HepG2 (cell line): ENCODE results near the gene ST6GALNAC6. TPM values are rescaled to one million over a fixed set of nuclear protein-coding genes. Genes with fewer than 3 reads are reported as not detected.

ENCODE experiments used
- ATAC-seq: fragments of 200-7000 bp; cut with Tn5 transposase; 3 replicates; pipeline ENCODE4 v1.9.1; 2020; ENCODE audit warnings: mild to moderate bottlenecking, moderate library complexity
- BruUV-seq: library from RNA; stranded (reverse); fragments of 400-500 nt; replicated peaks from 2 replicates; lab custom pipeline; 2021; lab: Mats Ljungman, UMichigan
- CTCF ChIA-PET: fragments of 300-600 bp; formaldehyde crosslinking; extraction: SDS; loops from one replicate; lab custom pipeline; 2021; ENCODE audit warnings: low total read pairs, inconsistent platforms, low intra/inter-chr PET ratio; lab: Yijun Ruan, JAX
- POLR2A ChIA-PET: fragments of 350-600 bp; sonication (Branson Sonifier 250); formaldehyde crosslinking; loops from one replicate; lab custom pipeline; 2020; ENCODE audit warnings: antibody characterized with exemption, inconsistent platforms; lab: Yijun Ruan, JAX
- DNase-seq: peaks from one replicate; pipeline ENCODE4 v3.0.0-alpha.2; 2015; ENCODE audit warnings: low spot score
- FAIRE-seq: peaks from 3 replicates; lab custom pipeline; 2011; peaks lifted over from hg19 to GRCh38; lab: Jason Lieb, UNC
- H2AFZ ChIP-seq: one replicate; pipeline ENCODE4 v1.6.1; 2011; ENCODE audit warnings: low read length, inconsistent platforms
- H3K27ac ChIP-seq: fragments of 300-600 bp; 3 replicates; pipeline ENCODE4 v1.8.0; 2011; ENCODE audit warnings: mixed run types, mild to moderate bottlenecking, mixed read lengths, low read length, inconsistent platforms; ENCODE audit not compliant: insufficient read depth; ENCODE audit errors: extremely low read length
- H3K27me3 ChIP-seq, 2 experiments: fragments of 200-600 bp in 1 of 2; 2 replicates in 1 of 2; 3 replicates in 1 of 2; pipeline versions ENCODE4 v1.6.0 to v1.8.0; 2011; ENCODE audit warnings: low read length in 2 of 2, mild to moderate bottlenecking in 2 of 2, moderate library complexity in 2 of 2, inconsistent platforms in 1 of 2; ENCODE audit not compliant: insufficient read depth in 2 of 2, control insufficient read depth in 1 of 2
- H3K36me3 ChIP-seq, 2 experiments: fragments of 200-600 bp in 1 of 2; replicated peaks in 1 of 2; 2 replicates in 1 of 2; 3 replicates in 1 of 2; pipeline versions ENCODE4 v1.5.1 to v1.8.0; 2011; ENCODE audit warnings: low read length in 2 of 2, inconsistent platforms in 1 of 2; ENCODE audit not compliant: insufficient read depth in 2 of 2, control insufficient read depth in 1 of 2
- H3K4me1 ChIP-seq: 2 replicates; pipeline ENCODE4 v1.5.1; 2012; ENCODE audit warnings: low read length, inconsistent platforms; ENCODE audit not compliant: insufficient read depth
- H3K4me2 ChIP-seq: 2 replicates; pipeline ENCODE4 v1.6.0; 2011; ENCODE audit warnings: low read depth, low read length, inconsistent platforms
- H3K4me3 ChIP-seq, 3 experiments: fragments of 200-600 bp in 1 of 3; sonication (generic), shearing (Covaris generic) in 1 of 3; replicated peaks in 1 of 3; 2 replicates each; pipeline ENCODE4 v1.5.1; 2011 to 2016; ENCODE audit warnings: low read length in 3 of 3, inconsistent platforms in 2 of 3, low read depth in 2 of 3, mild to moderate bottlenecking in 2 of 3, control low read depth in 1 of 3, mixed read lengths in 1 of 3; ENCODE audit not compliant: insufficient read depth in 1 of 3
- H3K79me2 ChIP-seq: one replicate; pipeline ENCODE4 v1.6.1; 2011; ENCODE audit warnings: low read length, inconsistent platforms; ENCODE audit not compliant: insufficient read depth
- H3K9ac ChIP-seq: 2 replicates; pipeline ENCODE4 v1.6.0; 2011; ENCODE audit warnings: mild to moderate bottlenecking, low read depth, low read length, inconsistent platforms; ENCODE audit not compliant: insufficient read depth
- H3K9me3 ChIP-seq: 2 replicates; pipeline ENCODE4 v1.5.1; 2012; ENCODE audit warnings: mild to moderate bottlenecking, low read length
- H4K20me1 ChIP-seq: 2 replicates; pipeline ENCODE4 v1.6.0; 2011; ENCODE audit warnings: inconsistent platforms, mild to moderate bottlenecking, low read length, moderate library complexity; ENCODE audit not compliant: insufficient read depth
- JUN ChIP-seq: sonication (generic); formaldehyde crosslinking; IDR thresholded peaks from 2 replicates; pipeline ENCODE4 v1.4.0; 2020; ENCODE audit warnings: mild to moderate bottlenecking, missing genetic modification reagents
- KAT2B ChIP-seq: fragments of 150-350 bp; IDR thresholded peaks from 2 replicates; pipeline ENCODE4 v1.6.1; 2014; ENCODE audit warnings: low read depth, low read length, borderline replicate concordance
- MEIS1 ChIP-seq: sonication (generic); formaldehyde crosslinking; IDR thresholded peaks from 2 replicates; pipeline ENCODE4 v1.9.0; 2021; ENCODE audit warnings: mild to moderate bottlenecking, missing genetic modification reagents, moderate library complexity, borderline replicate concordance
- PHF8 ChIP-seq: sonication (generic); formaldehyde crosslinking; IDR thresholded peaks from 2 replicates; pipeline ENCODE4 v1.5.0; 2020; ENCODE audit warnings: missing genetic modification reagents
- SRSF4 ChIP-seq: fragments of 200-400 bp; formaldehyde crosslinking; IDR thresholded peaks from one replicate; pipeline ENCODE4 v1.6.1; 2018; ENCODE audit warnings: mild to moderate bottlenecking, low read depth, low read length, moderate library complexity; ENCODE audit not compliant: poor library complexity, severe bottlenecking
- STAG1 ChIP-seq: sonication (generic); formaldehyde crosslinking; IDR thresholded peaks from 2 replicates; pipeline ENCODE4 v1.4.0; 2020; ENCODE audit warnings: missing genetic modification reagents
- TCF7 ChIP-seq: sonication (generic); IDR thresholded peaks from 2 replicates; pipeline ENCODE4 v1.6.1; 2016; ENCODE audit warnings: antibody characterized with exemption, low read depth
- ZKSCAN1 ChIP-seq: fragments of 150-350 bp; IDR thresholded peaks from 2 replicates; pipeline ENCODE4 v1.6.1; 2014; ENCODE audit warnings: low read length
- ZNF253 ChIP-seq: sonication (generic); formaldehyde crosslinking; IDR thresholded peaks from 2 replicates; pipeline ENCODE4 v1.8.0; 2022; ENCODE audit warnings: mild to moderate bottlenecking, missing genetic modification reagents, borderline replicate concordance
- ZNF335 ChIP-seq: sonication (generic); formaldehyde crosslinking; IDR thresholded peaks from 2 replicates; pipeline ENCODE4 v1.4.0; 2020; ENCODE audit warnings: missing genetic modification reagents
- ZNF749 ChIP-seq: sonication (generic); formaldehyde crosslinking; IDR thresholded peaks from 2 replicates; pipeline ENCODE4 v1.8.0; 2022; ENCODE audit warnings: mild to moderate bottlenecking, missing genetic modification reagents, moderate library complexity, borderline replicate concordance
- whole genome bisulfite sequencing: methylation state at CpG from one replicate; pipeline ENCODE4 v1.1.6; 2017; ENCODE audit warnings: low lambda C conversion rate; 5-methylcytosine and 5-hydroxymethylcytosine counted together
- in situ Hi-C: cut with HindIII; loops from 2 replicates; pipeline ENCODE4 v1.10.0; 2017; ENCODE audit warnings: low pct_unique_long_range_greater_than_20kb; ENCODE audit not compliant: extremely low pct_ligation_motif_present
- intact Hi-C: fragments of 100-400 bp; cut with micrococcal nuclease; formaldehyde crosslinking; loops from one replicate; pipeline ENCODE4 v1.10.0; 2022; ENCODE audit not compliant: unreplicated experiment
- polyA plus RNA-seq, 8 experiments: library from polyadenylated mRNA; depleted of rRNA in 3 of 8; stranded (reverse) in 7 of 8; unstranded in 1 of 8; fragments of >200 nt; fragmentation: Illumina TruSeq in 4 of 8; extraction: Trizol in 4 of 8; gene quantifications; 2 replicates each; pipeline versions ENCODE4 v1.2.1 to v1.2.3, GENCODE V29; 2011 to 2016; ENCODE audit warnings: low read depth in 4 of 8, missing spikeins in 1 of 8, mixed read lengths in 1 of 8; ENCODE audit not compliant: insufficient read depth in 1 of 8
- total RNA-seq, 5 experiments: library from RNA; depleted of rRNA; stranded (reverse); fragments of >200 nt; fragmentation: Illumina TruSeq; extraction: Trizol; gene quantifications; 2 replicates each; pipeline ENCODE4 v1.2.3, GENCODE V29; 2016; ENCODE audit warnings: low read depth in 1 of 5
- TF ChIP-seq, protein P1 (sequence below): sonication (generic); formaldehyde crosslinking; conservative IDR thresholded peaks from 2 replicates; pipeline ENCODE4 v1.4.0; 2020; ENCODE audit warnings: missing genetic modification reagents
- TF ChIP-seq, protein P2 (sequence below): sonication (generic); formaldehyde crosslinking; IDR thresholded peaks from 2 replicates; pipeline ENCODE4 v1.5.0; 2020; ENCODE audit warnings: mild to moderate bottlenecking, missing genetic modification reagents, moderate library complexity

The ST6GALNAC6 gene
- total and polyA plus RNA-seq, 2 of the 13 experiments (the other 11 are each of a cell fraction or from before 2014, with no cell fraction given), result 18.5 to 65.4 TPM

DNA sequence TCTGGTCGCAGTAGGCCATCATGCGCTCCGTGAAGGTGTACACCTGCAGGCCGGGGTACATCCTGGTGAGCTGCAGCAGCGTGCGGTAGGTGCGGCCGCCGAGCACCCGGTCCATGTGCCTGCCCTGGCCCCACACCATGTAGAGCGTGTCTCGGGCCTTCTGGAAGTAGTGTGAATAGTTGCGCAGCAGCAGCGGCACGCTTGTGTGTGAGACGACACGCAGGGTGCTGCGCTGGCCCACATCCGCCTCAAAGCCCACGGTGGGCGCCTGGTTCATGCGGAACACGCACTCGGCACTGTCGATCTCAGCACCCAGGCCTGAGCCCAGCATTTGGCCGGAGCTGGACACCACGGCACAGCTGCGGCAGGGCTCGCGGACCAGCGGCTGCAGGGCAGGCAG is 12.9 kb upstream of the ST6GALNAC6 start:
- H3K36me3 ChIP-seq, result peaks cover 7 to 15% of the 10 kb centered on the region in 2 experiments; a peak in 4 of 5 replicates
- H3K4me1 ChIP-seq, result peaks cover 42% of the 10 kb centered on the region
- DNase-seq (no peak), FAIRE-seq (no peak), ATAC-seq (no peak)
- no peaks in the 10 kb centered on the region for H4K20me1 ChIP-seq
- no peak for TF ChIP-seq ZNF335
- TF ChIP-seq, protein P1, sequence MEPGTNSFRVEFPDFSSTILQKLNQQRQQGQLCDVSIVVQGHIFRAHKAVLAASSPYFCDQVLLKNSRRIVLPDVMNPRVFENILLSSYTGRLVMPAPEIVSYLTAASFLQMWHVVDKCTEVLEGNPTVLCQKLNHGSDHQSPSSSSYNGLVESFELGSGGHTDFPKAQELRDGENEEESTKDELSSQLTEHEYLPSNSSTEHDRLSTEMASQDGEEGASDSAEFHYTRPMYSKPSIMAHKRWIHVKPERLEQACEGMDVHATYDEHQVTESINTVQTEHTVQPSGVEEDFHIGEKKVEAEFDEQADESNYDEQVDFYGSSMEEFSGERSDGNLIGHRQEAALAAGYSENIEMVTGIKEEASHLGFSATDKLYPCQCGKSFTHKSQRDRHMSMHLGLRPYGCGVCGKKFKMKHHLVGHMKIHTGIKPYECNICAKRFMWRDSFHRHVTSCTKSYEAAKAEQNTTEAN (CRISPR knock-in tag), result no peak
- TF ChIP-seq SRSF4, result no peak
- no peaks in the 10 kb centered on the region for H3K9me3 ChIP-seq
- BruUV-seq, result no TSS peak
- no peak overlapping the region for H3K4me3 ChIP-seq
- H3K27ac ChIP-seq, result no peak overlapping the region
- H3K9ac ChIP-seq, result no peak overlapping the region
- POLR2A ChIA-PET, result interaction anchor here (2.2 to 7.9 kb wide), 2 partner anchors 8 to 15 kb away, joined by 9 to 78 read pairs; no protein-coding TSS in a partner anchor
- CTCF ChIA-PET, result no interaction called here
- 98% methylated on average over 16 of the region's 31 CpGs for WGBS
- no peak overlapping the region for H2AFZ ChIP-seq
- no peak overlapping the region for H3K4me2 ChIP-seq
- in situ Hi-C loops, result no loop called here
- H3K27me3 ChIP-seq, result no peaks in the 10 kb centered on the region
- peaks cover 2% of the 10 kb centered on the region for H3K79me2 ChIP-seq
- intact Hi-C loops, result no loop called here

DNA sequence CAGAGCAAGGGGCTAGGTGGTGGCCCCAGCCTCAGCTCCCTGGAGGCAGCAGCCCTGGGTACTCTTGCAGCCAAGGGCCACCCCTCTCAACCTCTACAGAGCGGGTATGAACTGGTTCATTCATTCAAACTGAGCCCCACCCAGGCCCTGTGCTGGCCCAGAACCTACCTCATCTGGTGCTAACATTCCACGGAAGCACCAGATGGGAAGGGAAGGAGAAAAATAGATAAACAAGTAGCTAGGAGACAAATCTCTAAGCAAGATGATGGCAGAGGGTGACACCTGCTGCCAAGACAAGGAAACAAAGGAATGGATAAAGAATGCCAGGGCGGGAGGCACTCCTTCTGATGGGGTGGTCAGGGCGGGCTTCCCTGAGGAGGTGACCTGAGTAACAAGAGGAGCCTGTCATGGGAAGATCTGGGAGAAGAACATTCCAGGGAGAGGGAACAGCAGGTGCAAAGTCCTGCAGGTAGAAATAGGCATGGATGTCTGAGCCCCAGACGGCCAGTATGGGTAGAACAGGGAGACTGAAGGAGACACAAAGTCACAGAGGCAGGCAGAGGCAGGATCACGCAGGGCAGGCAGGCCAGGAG is 11.3 kb upstream of the ST6GALNAC6 start:
- intact Hi-C loops, result no loop called here
- Histone ChIP-seq H3K27me3 (no peaks in the 10 kb centered on the region), H3K9me3 (no peaks in the 10 kb centered on the region), H3K4me3 (no peak overlapping the region), H3K4me1 (peaks cover 31% of the 10 kb centered on the region), H4K20me1 (no peaks in the 10 kb centered on the region), H3K36me3 (peaks cover 7 to 15% of the 10 kb centered on the region in 2 experiments; a peak in 4 of 5 replicates), H3K79me2 (no peaks in the 10 kb centered on the region), H3K4me2 (no peak overlapping the region), H3K27ac (no peak overlapping the region), H3K9ac (no peak overlapping the region), H2AFZ (no peak overlapping the region)
- in situ Hi-C loops, result no loop called here
- ATAC-seq (no peak), FAIRE-seq (no peak), DNase-seq (no peak)
- 97% methylated on average over 6 of the region's 6 CpGs for WGBS
- BruUV-seq, result no TSS peak
- ChIA-PET CTCF (no interaction called here), POLR2A (no interaction called here)
- no peak for TF ChIP-seq MEIS1 (CRISPR knock-in tag)
- no peak for TF ChIP-seq JUN (CRISPR knock-in tag)
- no peak for TF ChIP-seq ZNF253 (CRISPR knock-in tag)
- TF ChIP-seq KAT2B, result no peak
- TF ChIP-seq, protein P2, sequence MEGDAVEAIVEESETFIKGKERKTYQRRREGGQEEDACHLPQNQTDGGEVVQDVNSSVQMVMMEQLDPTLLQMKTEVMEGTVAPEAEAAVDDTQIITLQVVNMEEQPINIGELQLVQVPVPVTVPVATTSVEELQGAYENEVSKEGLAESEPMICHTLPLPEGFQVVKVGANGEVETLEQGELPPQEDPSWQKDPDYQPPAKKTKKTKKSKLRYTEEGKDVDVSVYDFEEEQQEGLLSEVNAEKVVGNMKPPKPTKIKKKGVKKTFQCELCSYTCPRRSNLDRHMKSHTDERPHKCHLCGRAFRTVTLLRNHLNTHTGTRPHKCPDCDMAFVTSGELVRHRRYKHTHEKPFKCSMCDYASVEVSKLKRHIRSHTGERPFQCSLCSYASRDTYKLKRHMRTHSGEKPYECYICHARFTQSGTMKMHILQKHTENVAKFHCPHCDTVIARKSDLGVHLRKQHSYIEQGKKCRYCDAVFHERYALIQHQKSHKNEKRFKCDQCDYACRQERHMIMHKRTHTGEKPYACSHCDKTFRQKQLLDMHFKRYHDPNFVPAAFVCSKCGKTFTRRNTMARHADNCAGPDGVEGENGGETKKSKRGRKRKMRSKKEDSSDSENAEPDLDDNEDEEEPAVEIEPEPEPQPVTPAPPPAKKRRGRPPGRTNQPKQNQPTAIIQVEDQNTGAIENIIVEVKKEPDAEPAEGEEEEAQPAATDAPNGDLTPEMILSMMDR (CRISPR knock-in tag), result peak; percentile 34; the same call in 1 of the 2 replicates
- peak; percentile 27 for TF ChIP-seq STAG1 (CRISPR knock-in tag)
- TF ChIP-seq PHF8 (CRISPR knock-in tag), result no peak
- no peak for TF ChIP-seq ZNF749 (CRISPR knock-in tag)
- TF ChIP-seq TCF7, result no peak
- TF ChIP-seq ZKSCAN1, result no peak
